WI38 (cell line): Measurements from ENCODE around the gene TYMS.

Source experiments
- H3K4me3 ChIP-seq: 2 replicates; pipeline ENCODE4 v1.5.1; 2011; ENCODE audit warnings: low read depth, mild to moderate bottlenecking, control low read depth, low read length
- TF ChIP-seq, protein P1 (sequence below): IDR thresholded peaks from 2 replicates; pipeline ENCODE4 v1.5.1; 2012; ENCODE audit warnings: low read depth, mild to moderate bottlenecking, control low read depth, low read length

The TYMS gene

DNA sequence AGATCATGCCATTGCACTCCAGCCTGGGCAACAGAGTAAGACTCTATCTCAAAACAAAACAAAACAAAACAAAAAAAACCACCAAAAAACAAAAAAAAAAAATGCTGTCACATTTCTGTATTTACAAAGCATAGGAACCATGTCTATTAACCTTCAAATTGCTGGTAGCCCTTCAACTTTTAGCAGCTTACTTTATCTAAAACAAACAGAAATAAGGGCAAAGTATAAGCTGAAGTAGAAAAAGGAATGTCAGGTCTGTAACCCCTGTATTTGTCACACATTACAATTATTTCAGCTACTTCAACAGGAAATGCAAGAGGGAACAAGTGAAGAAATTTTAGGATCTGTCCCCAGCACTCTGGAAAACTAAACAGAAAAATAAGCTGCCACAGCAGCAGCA, 25.4 kb downstream of the TYMS start:
- TF ChIP-seq, protein P1, sequence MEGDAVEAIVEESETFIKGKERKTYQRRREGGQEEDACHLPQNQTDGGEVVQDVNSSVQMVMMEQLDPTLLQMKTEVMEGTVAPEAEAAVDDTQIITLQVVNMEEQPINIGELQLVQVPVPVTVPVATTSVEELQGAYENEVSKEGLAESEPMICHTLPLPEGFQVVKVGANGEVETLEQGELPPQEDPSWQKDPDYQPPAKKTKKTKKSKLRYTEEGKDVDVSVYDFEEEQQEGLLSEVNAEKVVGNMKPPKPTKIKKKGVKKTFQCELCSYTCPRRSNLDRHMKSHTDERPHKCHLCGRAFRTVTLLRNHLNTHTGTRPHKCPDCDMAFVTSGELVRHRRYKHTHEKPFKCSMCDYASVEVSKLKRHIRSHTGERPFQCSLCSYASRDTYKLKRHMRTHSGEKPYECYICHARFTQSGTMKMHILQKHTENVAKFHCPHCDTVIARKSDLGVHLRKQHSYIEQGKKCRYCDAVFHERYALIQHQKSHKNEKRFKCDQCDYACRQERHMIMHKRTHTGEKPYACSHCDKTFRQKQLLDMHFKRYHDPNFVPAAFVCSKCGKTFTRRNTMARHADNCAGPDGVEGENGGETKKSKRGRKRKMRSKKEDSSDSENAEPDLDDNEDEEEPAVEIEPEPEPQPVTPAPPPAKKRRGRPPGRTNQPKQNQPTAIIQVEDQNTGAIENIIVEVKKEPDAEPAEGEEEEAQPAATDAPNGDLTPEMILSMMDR = no peak
- H3K4me3 ChIP-seq = no peak overlapping the region

- no peak overlapping the region for H3K4me3 ChIP-seq
- TF ChIP-seq, protein P1 = no peak
Measured at GRCh38 chr18:683531-683930, 26.1 kb downstream of the TYMS start.

- TF ChIP-seq, protein P1 = no peak
- H3K4me3 ChIP-seq = no peak overlapping the region
Measured at GRCh38 chr18:685438-685837, 28.0 kb downstream of the TYMS start.

- H3K4me3 ChIP-seq = no peak overlapping the region
- TF ChIP-seq, protein P1 = no peak
Measured at GRCh38 chr18:686339-687111, 29.1 kb downstream of the TYMS start.

DNA sequence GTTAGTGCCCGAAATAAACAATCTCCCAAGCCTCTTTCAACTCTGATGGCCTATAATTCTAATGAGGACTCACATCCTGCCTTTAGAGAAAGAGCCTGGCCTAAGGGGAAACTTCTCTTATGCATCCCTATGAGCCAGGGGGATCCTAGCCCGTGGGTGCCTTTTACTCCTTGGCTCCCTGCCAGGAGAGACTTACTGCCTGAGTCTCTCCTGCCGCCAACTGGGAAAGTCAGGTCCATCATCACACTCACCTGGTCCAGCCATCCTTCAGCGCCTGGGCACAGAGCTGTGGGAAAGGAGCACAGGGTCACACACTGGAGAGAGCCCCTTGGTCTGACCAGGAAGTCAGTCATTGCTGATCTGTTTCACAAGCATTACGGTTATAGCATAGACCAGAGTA, 30.9 kb downstream of the TYMS start:
- no peak overlapping the region for H3K4me3 ChIP-seq
- TF ChIP-seq, protein P1 = no peak

GRCh38 chr18:692824-693223, 35.4 kb downstream of the TYMS start:
- TF ChIP-seq, protein P1 = no peak
- H3K4me3 ChIP-seq = no peak overlapping the region

GRCh38 chr18:693466-694187, 36.2 kb downstream of the TYMS start:
- TF ChIP-seq, protein P1 = no peak
- H3K4me3 ChIP-seq = no peak overlapping the region
